Measurements from ENCODE around the gene RAB5A.

DNA sequence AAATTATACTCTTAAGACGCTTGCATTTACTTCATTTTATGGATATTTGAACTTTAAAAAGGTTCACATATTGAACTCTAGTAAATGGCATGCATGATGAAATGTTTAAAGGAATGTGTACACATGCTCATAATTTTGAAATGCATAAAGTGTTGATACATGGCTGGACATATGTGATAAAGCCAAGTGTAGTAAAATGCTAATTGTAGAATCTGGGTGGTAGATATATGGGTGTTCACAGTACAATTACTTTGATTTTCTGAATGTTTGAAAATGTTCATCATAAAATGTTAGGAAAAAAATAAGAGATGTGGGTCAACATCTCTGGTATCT lies 8.6 kb upstream of the RAB5A start:
- TF ChIP-seq, protein P1, sequence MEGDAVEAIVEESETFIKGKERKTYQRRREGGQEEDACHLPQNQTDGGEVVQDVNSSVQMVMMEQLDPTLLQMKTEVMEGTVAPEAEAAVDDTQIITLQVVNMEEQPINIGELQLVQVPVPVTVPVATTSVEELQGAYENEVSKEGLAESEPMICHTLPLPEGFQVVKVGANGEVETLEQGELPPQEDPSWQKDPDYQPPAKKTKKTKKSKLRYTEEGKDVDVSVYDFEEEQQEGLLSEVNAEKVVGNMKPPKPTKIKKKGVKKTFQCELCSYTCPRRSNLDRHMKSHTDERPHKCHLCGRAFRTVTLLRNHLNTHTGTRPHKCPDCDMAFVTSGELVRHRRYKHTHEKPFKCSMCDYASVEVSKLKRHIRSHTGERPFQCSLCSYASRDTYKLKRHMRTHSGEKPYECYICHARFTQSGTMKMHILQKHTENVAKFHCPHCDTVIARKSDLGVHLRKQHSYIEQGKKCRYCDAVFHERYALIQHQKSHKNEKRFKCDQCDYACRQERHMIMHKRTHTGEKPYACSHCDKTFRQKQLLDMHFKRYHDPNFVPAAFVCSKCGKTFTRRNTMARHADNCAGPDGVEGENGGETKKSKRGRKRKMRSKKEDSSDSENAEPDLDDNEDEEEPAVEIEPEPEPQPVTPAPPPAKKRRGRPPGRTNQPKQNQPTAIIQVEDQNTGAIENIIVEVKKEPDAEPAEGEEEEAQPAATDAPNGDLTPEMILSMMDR (IDR thresholded peaks at IDR 0.05) = no peak
- no peak for TF ChIP-seq POLR2A (IDR thresholded peaks at IDR 0.05)

Data from vagina (tissue), 2 donors.